Measurements from ENCODE around the gene ANKIB1. TPM values are rescaled to one million over a fixed set of nuclear protein-coding genes. Genes with fewer than 3 reads are reported as not detected.

Gene ANKIB1
- total RNA-seq, 4 donors from 2014 or later, result 35.0 to 42.0 (median 39.1) TPM

- Histone ChIP-seq H3K36me3 (peaks cover 0 to 6% of the 10 kb centered on the region in 2 donors), H3K27me3 (no peaks in the 10 kb centered on the region), H3K27ac (no peak overlapping the region), H3K9me3 (no peaks in the 10 kb centered on the region), H3K4me1 (peaks cover 0 to 4% (median 0%) of the 10 kb centered on the region in 3 donors), H3K4me3 (no peak overlapping the region)
- WGBS, 2 donors (ENCODE audit: low coverage in 1 of 2), result 83 to 90% methylated on average over 3 of the region's 3 CpGs
- no peak for ATAC-seq
- no peak for TF ChIP-seq POLR2AphosphoS5 (IDR thresholded peaks at IDR 0.05)
- no peak for TF ChIP-seq CTCF (IDR thresholded peaks at IDR 0.05)
- no peak for TF ChIP-seq EP300 (IDR thresholded peaks at IDR 0.05)
- TF ChIP-seq POLR2A (IDR thresholded peaks at IDR 0.05), result no peak
Measured at GRCh38 chr7:92292981-92293380, 47.2 kb downstream of the ANKIB1 start.

- peak overlapping the region; percentile 10 to 12 for H3K4me3 ChIP-seq
- H3K27ac ChIP-seq, result no peak overlapping the region
- no peaks in the 10 kb centered on the region for H3K9me3 ChIP-seq
- H3K4me1 ChIP-seq, result peaks cover 0 to 4% (median 0%) of the 10 kb centered on the region in 3 donors
- WGBS, 2 donors (ENCODE audit: low coverage in 1 of 2), result 51 to 53% methylated on average over 2 of the region's 2 CpGs
- ATAC-seq, result no peak
- peaks cover 0 to 6% of the 10 kb centered on the region in 2 donors for H3K36me3 ChIP-seq
- no peak for TF ChIP-seq POLR2AphosphoS5 (IDR thresholded peaks at IDR 0.05)
- TF ChIP-seq EP300 (IDR thresholded peaks at IDR 0.05), result no peak
- TF ChIP-seq CTCF (IDR thresholded peaks at IDR 0.05), result no peak
- no peak for TF ChIP-seq POLR2A (IDR thresholded peaks at IDR 0.05)
- no peaks in the 10 kb centered on the region for H3K27me3 ChIP-seq
Measured at GRCh38 chr7:92293896-92294590, 48.3 kb downstream of the ANKIB1 start.

GRCh38 chr7:92295391-92295790 lies 49.6 kb downstream of the ANKIB1 start:
- Histone ChIP-seq H3K27me3 (no peaks in the 10 kb centered on the region), H3K9me3 (no peaks in the 10 kb centered on the region), H3K27ac (no peak overlapping the region), H3K4me1 (peaks cover 0 to 4% (median 0%) of the 10 kb centered on the region in 3 donors), H3K4me3 (no peak overlapping the region), H3K36me3 (peaks cover 0 to 9% of the 10 kb centered on the region in 2 donors)
- ATAC-seq, result no peak
- 32 to 33% methylated on average over 1 of the region's 1 CpG for WGBS, 2 donors (ENCODE audit: low coverage in 1 of 2)
- TF ChIP-seq EP300 (IDR thresholded peaks at IDR 0.05), result no peak
- TF ChIP-seq POLR2AphosphoS5 (IDR thresholded peaks at IDR 0.05), result no peak
- TF ChIP-seq CTCF (IDR thresholded peaks at IDR 0.05), result no peak
- TF ChIP-seq POLR2A (IDR thresholded peaks at IDR 0.05), result no peak

DNA sequence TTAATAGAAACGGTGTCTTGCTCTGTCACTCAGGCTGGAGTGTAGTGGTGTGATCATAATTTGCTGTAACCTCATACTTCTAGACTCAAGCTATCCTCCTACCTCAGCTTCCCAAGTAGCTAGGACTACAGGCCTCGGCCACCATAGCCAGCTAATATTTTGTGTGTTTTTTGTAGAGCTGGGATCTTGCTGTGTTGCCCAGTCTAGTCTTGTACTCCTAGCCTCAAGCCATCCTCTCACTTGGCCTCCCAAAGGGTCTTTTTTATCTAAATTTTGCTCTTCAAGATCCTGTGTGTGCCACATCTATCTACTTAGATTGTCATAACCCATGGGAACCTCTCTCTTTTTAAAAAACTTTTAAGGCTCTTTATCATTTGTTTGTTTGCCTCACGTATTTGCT lies 50.5 kb downstream of the ANKIB1 start:
- H3K27me3 ChIP-seq, result no peaks in the 10 kb centered on the region
- TF ChIP-seq POLR2A (IDR thresholded peaks at IDR 0.05) (no peak), POLR2AphosphoS5 (IDR thresholded peaks at IDR 0.05) (no peak), EP300 (IDR thresholded peaks at IDR 0.05) (no peak), CTCF (IDR thresholded peaks at IDR 0.05) (no peak)
- no peak for ATAC-seq
- H3K4me3 ChIP-seq, result no peak overlapping the region
- peaks cover 0 to 9% of the 10 kb centered on the region in 2 donors for H3K36me3 ChIP-seq
- 85 to 87% methylated on average over 1 to 3 of the region's 3 CpGs for WGBS, 2 donors (ENCODE audit: low coverage in 1 of 2)
- H3K4me1 ChIP-seq, result peaks cover 0 to 4% (median 0%) of the 10 kb centered on the region in 3 donors
- H3K9me3 ChIP-seq, result no peaks in the 10 kb centered on the region
- no peak overlapping the region for H3K27ac ChIP-seq

- Histone ChIP-seq H3K27me3 (no peaks in the 10 kb centered on the region), H3K4me3 (no peak overlapping the region), H3K4me1 (peaks cover 0 to 4% (median 0%) of the 10 kb centered on the region in 3 donors), H3K36me3 (peaks cover 0 to 12% of the 10 kb centered on the region in 2 donors), H3K27ac (no peak overlapping the region), H3K9me3 (no peaks in the 10 kb centered on the region)
- ATAC-seq, result no peak
- 72 to 83% methylated on average over 3 of the region's 3 CpGs for WGBS, 2 donors (ENCODE audit: low coverage in 1 of 2)
- TF ChIP-seq EP300 (IDR thresholded peaks at IDR 0.05), result no peak
- no peak for TF ChIP-seq POLR2A (IDR thresholded peaks at IDR 0.05)
- no peak for TF ChIP-seq POLR2AphosphoS5 (IDR thresholded peaks at IDR 0.05)
- no peak for TF ChIP-seq CTCF (IDR thresholded peaks at IDR 0.05)
Measured at GRCh38 chr7:92296880-92297445, 51.2 kb downstream of the ANKIB1 start.
